ENCODE measurements around the gene PATE3. TPM values are rescaled to one million over a fixed set of nuclear protein-coding genes. Genes with fewer than 3 reads are reported as not detected.

Gene PATE3
- polyA plus RNA-seq, 1 experiment: not detected

GRCh38 chr11:125756050-125756449 lies 31.9 kb upstream of the PATE3 start:
- POLR2A ChIA-PET: no interaction called here
- CTCF ChIA-PET: no interaction called here
- no peak for DNase-seq (ENCODE audit: low read depth)
- Histone ChIP-seq H3K36me3 (ENCODE audit: control insufficient read depth, insufficient read depth, low read length) (no peaks in the 10 kb centered on the region), H3K27me3 (ENCODE audit: control insufficient read depth, insufficient read depth, low read length) (no peaks in the 10 kb centered on the region), H3K4me3 (ENCODE audit: low read depth, low read length) (no peak overlapping the region)
- TF ChIP-seq CTCF (IDR thresholded peaks at IDR 0.05; ENCODE audit: insufficient read depth, low read depth, low read length): no peak

GRCh38 chr11:125762445-125762844 lies 25.5 kb upstream of the PATE3 start:
- Histone ChIP-seq H3K4me3 (ENCODE audit: low read depth, low read length) (no peak overlapping the region), H3K27me3 (ENCODE audit: control insufficient read depth, insufficient read depth, low read length) (no peaks in the 10 kb centered on the region; the same call in 1 of the 2 replicates), H3K36me3 (ENCODE audit: control insufficient read depth, insufficient read depth, low read length) (no peaks in the 10 kb centered on the region)
- POLR2A ChIA-PET: no interaction called here
- no peak for DNase-seq (ENCODE audit: low read depth)
- CTCF ChIA-PET: no interaction called here
- TF ChIP-seq CTCF (IDR thresholded peaks at IDR 0.05; ENCODE audit: insufficient read depth, low read depth, low read length): no peak

- no peaks in the 10 kb centered on the region for H3K36me3 ChIP-seq (ENCODE audit: control insufficient read depth, insufficient read depth, low read length)
- ChIA-PET POLR2A (no interaction called here), CTCF (interaction anchor here (1.1 kb wide), 1 partner anchor 10 kb away, joined by 3 read pairs; no protein-coding TSS in a partner anchor)
- H3K27me3 ChIP-seq (ENCODE audit: control insufficient read depth, insufficient read depth, low read length): no peaks in the 10 kb centered on the region; the same call in 1 of the 2 replicates
- no peak for TF ChIP-seq CTCF (IDR thresholded peaks at IDR 0.05; ENCODE audit: insufficient read depth, low read depth, low read length)
- H3K4me3 ChIP-seq (ENCODE audit: low read depth, low read length): no peak overlapping the region
- DNase-seq (ENCODE audit: low read depth): no peak
Observed at GRCh38 chr11:125763483-125763882, 24.4 kb upstream of the PATE3 start.

GRCh38 chr11:125766251-125766650 lies 21.7 kb upstream of the PATE3 start:
- no peak overlapping the region for H3K4me3 ChIP-seq (ENCODE audit: low read depth, low read length)
- peaks cover 4% of the 10 kb centered on the region for H3K27me3 ChIP-seq (ENCODE audit: control insufficient read depth, insufficient read depth, low read length)
- ChIA-PET CTCF (no interaction called here), POLR2A (no interaction called here)
- TF ChIP-seq CTCF (IDR thresholded peaks at IDR 0.05; ENCODE audit: insufficient read depth, low read depth, low read length): no peak
- H3K36me3 ChIP-seq (ENCODE audit: control insufficient read depth, insufficient read depth, low read length): no peaks in the 10 kb centered on the region
- DNase-seq (ENCODE audit: low read depth): no peak

GRCh38 chr11:125768336-125769046 lies 19.4 kb upstream of the PATE3 start:
- POLR2A ChIA-PET: no interaction called here
- no peak for TF ChIP-seq CTCF (IDR thresholded peaks at IDR 0.05; ENCODE audit: insufficient read depth, low read depth, low read length)
- no peaks in the 10 kb centered on the region for H3K36me3 ChIP-seq (ENCODE audit: control insufficient read depth, insufficient read depth, low read length)
- peaks cover 4% of the 10 kb centered on the region for H3K27me3 ChIP-seq (ENCODE audit: control insufficient read depth, insufficient read depth, low read length)
- no peak overlapping the region for H3K4me3 ChIP-seq (ENCODE audit: low read depth, low read length)
- CTCF ChIA-PET: no interaction called here
- DNase-seq (ENCODE audit: low read depth): no peak

Data from BJ (cell line).